Measurements from ENCODE around the gene SSC4D. TPM values are rescaled to one million over a fixed set of nuclear protein-coding genes. Genes with fewer than 3 reads are reported as not detected.

Gene SSC4D
- total RNA-seq, 1 experiment from 2014 or later: 14.8 TPM

DNA sequence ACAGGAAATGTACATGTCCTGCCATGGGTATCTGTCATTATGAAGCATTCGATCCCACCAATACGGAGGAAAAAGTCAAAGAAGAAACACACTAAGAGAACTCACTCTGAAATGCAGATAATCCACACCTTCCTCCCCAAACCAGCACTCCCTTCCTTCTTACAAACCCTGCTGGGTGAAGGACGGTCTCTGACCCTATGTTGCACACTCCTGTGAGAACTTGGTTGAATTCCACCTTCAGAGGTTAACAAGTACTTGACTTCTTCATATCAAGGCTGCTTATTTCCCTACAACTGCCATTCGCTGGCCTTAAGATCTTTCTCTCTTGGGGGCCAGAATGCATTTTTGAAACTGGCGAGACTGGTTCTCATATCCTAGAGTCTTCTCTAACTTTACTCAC lies 67.3 kb downstream of the SSC4D start:
- no peak overlapping the region for H2BK5ac ChIP-seq (ENCODE audit: insufficient read length, low read length)
- no peak overlapping the region for H3K23ac ChIP-seq (ENCODE audit: insufficient read length, low read depth, low read length)
- H3K18ac ChIP-seq (ENCODE audit: insufficient read length, low read depth, low read length): no peak overlapping the region
- no peak overlapping the region for H2BK12ac ChIP-seq (ENCODE audit: insufficient read length, low read depth, low read length)
- no peak overlapping the region for H2BK15ac ChIP-seq (ENCODE audit: low read depth, low read length)
- no peak overlapping the region for H3K4ac ChIP-seq (ENCODE audit: low read depth, low read length)
- H3K36me3 Mint-ChIP-seq (ENCODE audit: insufficient read depth in 1 of 3, low read depth in 3 of 3): peaks cover 58 to 81% (median 79%) of the 10 kb centered on the region in 3 experiments
- H3K14ac ChIP-seq (ENCODE audit: insufficient read depth, low read length): no peak overlapping the region
- no peak overlapping the region for H4K91ac ChIP-seq (ENCODE audit: insufficient read length, low read depth, low read length)
- H3K4me2 ChIP-seq (ENCODE audit: insufficient read depth, insufficient read length, low read length): no peak overlapping the region
- H3K4me1 ChIP-seq (ENCODE audit: insufficient read depth, low read length): no peaks in the 10 kb centered on the region; the same call in 1 of the 2 replicates
- DNase-seq: no peak
- no peaks in the 10 kb centered on the region for H3K27me3 ChIP-seq (ENCODE audit: insufficient read depth, low read length)
- H4K20me1 ChIP-seq (ENCODE audit: control insufficient read depth, insufficient read depth, insufficient read length): no peaks in the 10 kb centered on the region
- H3K79me1 ChIP-seq (ENCODE audit: insufficient read depth, low read depth, low read length, poor library complexity, severe bottlenecking): peaks cover 12% of the 10 kb centered on the region
- H3K23me2 ChIP-seq (ENCODE audit: insufficient read length, low read depth, low read length, poor library complexity, severe bottlenecking): no peaks in the 10 kb centered on the region
- H2AK5ac ChIP-seq (ENCODE audit: insufficient read length, low read length): no peak overlapping the region
- TF ChIP-seq, protein P1, sequence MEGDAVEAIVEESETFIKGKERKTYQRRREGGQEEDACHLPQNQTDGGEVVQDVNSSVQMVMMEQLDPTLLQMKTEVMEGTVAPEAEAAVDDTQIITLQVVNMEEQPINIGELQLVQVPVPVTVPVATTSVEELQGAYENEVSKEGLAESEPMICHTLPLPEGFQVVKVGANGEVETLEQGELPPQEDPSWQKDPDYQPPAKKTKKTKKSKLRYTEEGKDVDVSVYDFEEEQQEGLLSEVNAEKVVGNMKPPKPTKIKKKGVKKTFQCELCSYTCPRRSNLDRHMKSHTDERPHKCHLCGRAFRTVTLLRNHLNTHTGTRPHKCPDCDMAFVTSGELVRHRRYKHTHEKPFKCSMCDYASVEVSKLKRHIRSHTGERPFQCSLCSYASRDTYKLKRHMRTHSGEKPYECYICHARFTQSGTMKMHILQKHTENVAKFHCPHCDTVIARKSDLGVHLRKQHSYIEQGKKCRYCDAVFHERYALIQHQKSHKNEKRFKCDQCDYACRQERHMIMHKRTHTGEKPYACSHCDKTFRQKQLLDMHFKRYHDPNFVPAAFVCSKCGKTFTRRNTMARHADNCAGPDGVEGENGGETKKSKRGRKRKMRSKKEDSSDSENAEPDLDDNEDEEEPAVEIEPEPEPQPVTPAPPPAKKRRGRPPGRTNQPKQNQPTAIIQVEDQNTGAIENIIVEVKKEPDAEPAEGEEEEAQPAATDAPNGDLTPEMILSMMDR (conservative IDR thresholded peaks at IDR 0.05): no peak
- no peak overlapping the region for H3K4me3 Mint-ChIP-seq
- no peak overlapping the region for H3K9ac ChIP-seq (ENCODE audit: extremely low read depth, insufficient read length, low read length)
- no peak overlapping the region for H3K56ac ChIP-seq (ENCODE audit: insufficient read length, low read depth, low read length)
- H3T11ph ChIP-seq (ENCODE audit: low read length): no peak overlapping the region
- no peak overlapping the region for H2BK120ac ChIP-seq (ENCODE audit: low read depth, low read length, poor library complexity, severe bottlenecking)
- H3K27me3 Mint-ChIP-seq (ENCODE audit: low read depth): no peaks in the 10 kb centered on the region
- H2BK20ac ChIP-seq (ENCODE audit: low read depth, low read length, poor library complexity, severe bottlenecking): no peak overlapping the region
- no peak overlapping the region for H2AFZ ChIP-seq (ENCODE audit: low read length)
- H4K5ac ChIP-seq (ENCODE audit: insufficient read length, low read depth, low read length): no peak overlapping the region
- H3K9me3 Mint-ChIP-seq: no peaks in the 10 kb centered on the region
- H3K4me1 Mint-ChIP-seq: peaks cover 36 to 44% of the 10 kb centered on the region in 2 experiments
- peak overlapping the region in 2 of 3 experiments; percentile 17 to 36; a peak in 4 of 7 replicates for H3K27ac Mint-ChIP-seq
- WGBS (ENCODE audit: extremely low coverage, insufficient read length, low lambda C conversion rate): no CpG with 5 or more reads among the region's 5 CpGs
- no peak overlapping the region for H4K8ac ChIP-seq (replicated peaks; ENCODE audit: insufficient read length, low read depth, low read length)
- no peaks in the 10 kb centered on the region for H3K9me3 ChIP-seq (ENCODE audit: control insufficient read depth, low read depth, low read length)
- peaks cover 79% of the 10 kb centered on the region; the same call in 1 of the 2 replicates for H3K79me2 ChIP-seq (ENCODE audit: insufficient read depth, low read length)
- H3K27ac ChIP-seq (ENCODE audit: insufficient read length, low read depth, low read length): no peak overlapping the region

All from H9 (cell line).